Stimulated activated naive CD8-positive, alpha-beta T cell treated with anti-CD3 and anti-CD28 coated beads, Interleukin-15, Interleukin-2, amounts not matched to agents 100 ng/mL and 50 ng/mL, for 24 hours (primary cell): Measurements from ENCODE around the gene FBXL3.

Experiments
- H3K27ac Mint-ChIP-seq: one replicate; pipeline ENCODE4 v1.8.0; 2021; ENCODE audit warnings: mild to moderate bottlenecking, mixed read lengths
- H3K27me3 Mint-ChIP-seq: one replicate; pipeline ENCODE4 v1.8.0; 2021; ENCODE audit warnings: mixed read lengths
- H3K36me3 Mint-ChIP-seq: one replicate; pipeline ENCODE4 v1.8.0; 2021; ENCODE audit warnings: low read depth, mixed read lengths
- H3K4me1 Mint-ChIP-seq: one replicate; pipeline ENCODE4 v1.8.0; 2021; ENCODE audit warnings: low read depth, mixed read lengths
- H3K4me3 Mint-ChIP-seq: one replicate; pipeline ENCODE4 v1.8.0; 2021; ENCODE audit warnings: mild to moderate bottlenecking, mixed read lengths
- H3K9me3 Mint-ChIP-seq: one replicate; pipeline ENCODE4 v1.8.0; 2021; ENCODE audit warnings: mixed read lengths

The FBXL3 gene

GRCh38 chr13:77038907-77039480, 12.0 kb upstream of the FBXL3 start:
- H3K9me3 Mint-ChIP-seq = no peaks in the 10 kb centered on the region
- peaks cover 6% of the 10 kb centered on the region for H3K36me3 Mint-ChIP-seq
- H3K4me1 Mint-ChIP-seq = peaks cover 4% of the 10 kb centered on the region

GRCh38 chr13:77036279-77036678, 9.3 kb upstream of the FBXL3 start:
- H3K27me3 Mint-ChIP-seq = no peaks in the 10 kb centered on the region
- H3K4me1 Mint-ChIP-seq = peaks cover 11% of the 10 kb centered on the region
- no peaks in the 10 kb centered on the region for H3K9me3 Mint-ChIP-seq
- H3K4me3 Mint-ChIP-seq = no peak overlapping the region
- no peak overlapping the region for H3K27ac Mint-ChIP-seq
- H3K36me3 Mint-ChIP-seq = no peaks in the 10 kb centered on the region

More at GRCh38 chr13:77038907-77039480, 12.0 kb upstream of the FBXL3 start:
- H3K27ac Mint-ChIP-seq = no peak overlapping the region
- H3K27me3 Mint-ChIP-seq = no peaks in the 10 kb centered on the region
- H3K4me3 Mint-ChIP-seq = no peak overlapping the region

GRCh38 chr13:77034881-77035280, 7.9 kb upstream of the FBXL3 start:
- Mint-ChIP-seq H3K27me3 (peaks cover 1% of the 10 kb centered on the region), H3K36me3 (no peaks in the 10 kb centered on the region), H3K4me3 (no peak overlapping the region)

GRCh38 chr13:77033717-77034302, 6.9 kb upstream of the FBXL3 start:
- Mint-ChIP-seq H3K27me3 (peaks cover 5% of the 10 kb centered on the region), H3K36me3 (no peaks in the 10 kb centered on the region), H3K27ac (peak overlapping the region; percentile 23), H3K4me1 (peaks cover 12% of the 10 kb centered on the region), H3K9me3 (no peaks in the 10 kb centered on the region), H3K4me3 (no peak overlapping the region)

More at GRCh38 chr13:77034881-77035280, 7.9 kb upstream of the FBXL3 start:
- Mint-ChIP-seq H3K27ac (no peak overlapping the region), H3K9me3 (no peaks in the 10 kb centered on the region), H3K4me1 (peaks cover 11% of the 10 kb centered on the region)

GRCh38 chr13:77031656-77032243, 4.8 kb upstream of the FBXL3 start:
- Mint-ChIP-seq H3K27ac (no peak overlapping the region), H3K27me3 (peaks cover 5% of the 10 kb centered on the region), H3K4me3 (no peak overlapping the region), H3K4me1 (peaks cover 30% of the 10 kb centered on the region), H3K9me3 (no peaks in the 10 kb centered on the region), H3K36me3 (no peaks in the 10 kb centered on the region)

GRCh38 chr13:77029436-77029835, 2.5 kb upstream of the FBXL3 start:
- Mint-ChIP-seq H3K27ac (no peak overlapping the region), H3K36me3 (peaks cover 10% of the 10 kb centered on the region), H3K27me3 (peaks cover 5% of the 10 kb centered on the region), H3K4me1 (peaks cover 47% of the 10 kb centered on the region), H3K4me3 (no peak overlapping the region), H3K9me3 (no peaks in the 10 kb centered on the region)

- Mint-ChIP-seq H3K4me1 (peaks cover 49% of the 10 kb centered on the region), H3K4me3 (peak overlapping the region; percentile 98), H3K36me3 (peaks cover 18% of the 10 kb centered on the region), H3K9me3 (no peaks in the 10 kb centered on the region), H3K27me3 (peaks cover 5% of the 10 kb centered on the region), H3K27ac (peak overlapping the region; percentile 61)
These were observed 1.2 kb upstream of the FBXL3 start for GRCh38 chr13:77028202-77028601.

- Mint-ChIP-seq H3K4me1 (peaks cover 67% of the 10 kb centered on the region), H3K4me3 (peak overlapping the region; percentile 97), H3K36me3 (peaks cover 24% of the 10 kb centered on the region), H3K27me3 (peaks cover 5% of the 10 kb centered on the region), H3K27ac (peak overlapping the region; percentile 93), H3K9me3 (no peaks in the 10 kb centered on the region)
These were observed 601 bp downstream of the FBXL3 start for GRCh38 chr13:77026255-77026860.

- Mint-ChIP-seq H3K9me3 (no peaks in the 10 kb centered on the region), H3K27me3 (no peaks in the 10 kb centered on the region), H3K4me3 (no peak overlapping the region), H3K36me3 (peaks cover 49% of the 10 kb centered on the region), H3K4me1 (peaks cover 72% of the 10 kb centered on the region), H3K27ac (peak overlapping the region; percentile 57)
These were observed 4.6 kb downstream of the FBXL3 start for GRCh38 chr13:77022341-77022740.

- no peaks in the 10 kb centered on the region for H3K27me3 Mint-ChIP-seq
- no peak overlapping the region for H3K27ac Mint-ChIP-seq
- H3K4me3 Mint-ChIP-seq = no peak overlapping the region
- H3K9me3 Mint-ChIP-seq = no peaks in the 10 kb centered on the region
- peaks cover 65% of the 10 kb centered on the region for H3K4me1 Mint-ChIP-seq
- peaks cover 62% of the 10 kb centered on the region for H3K36me3 Mint-ChIP-seq
These were observed 7.2 kb downstream of the FBXL3 start for GRCh38 chr13:77019756-77020155.

GRCh38 chr13:77016888-77017623, 9.9 kb downstream of the FBXL3 start:
- Mint-ChIP-seq H3K9me3 (no peaks in the 10 kb centered on the region), H3K27me3 (no peaks in the 10 kb centered on the region), H3K4me3 (no peak overlapping the region), H3K27ac (no peak overlapping the region), H3K36me3 (peaks cover 74% of the 10 kb centered on the region), H3K4me1 (peaks cover 42% of the 10 kb centered on the region)

GRCh38 chr13:77016251-77016812, 10.6 kb downstream of the FBXL3 start:
- Mint-ChIP-seq H3K27me3 (no peaks in the 10 kb centered on the region), H3K9me3 (no peaks in the 10 kb centered on the region), H3K4me3 (no peak overlapping the region), H3K4me1 (peaks cover 36% of the 10 kb centered on the region), H3K27ac (no peak overlapping the region), H3K36me3 (peaks cover 79% of the 10 kb centered on the region)

GRCh38 chr13:77014906-77015685, 11.9 kb downstream of the FBXL3 start:
- Mint-ChIP-seq H3K4me3 (no peak overlapping the region), H3K27ac (no peak overlapping the region), H3K9me3 (no peaks in the 10 kb centered on the region), H3K36me3 (peaks cover 82% of the 10 kb centered on the region), H3K27me3 (no peaks in the 10 kb centered on the region), H3K4me1 (peaks cover 26% of the 10 kb centered on the region)
